ENCODE data around the gene CLNK. TPM values are rescaled to one million over a fixed set of nuclear protein-coding genes. Genes with fewer than 3 reads are reported as not detected.

The CLNK gene
- total and polyA plus RNA-seq, 2 of the 8 experiments (the other 6 are each of a cell fraction or from before 2014, with no cell fraction given): not detected

DNA sequence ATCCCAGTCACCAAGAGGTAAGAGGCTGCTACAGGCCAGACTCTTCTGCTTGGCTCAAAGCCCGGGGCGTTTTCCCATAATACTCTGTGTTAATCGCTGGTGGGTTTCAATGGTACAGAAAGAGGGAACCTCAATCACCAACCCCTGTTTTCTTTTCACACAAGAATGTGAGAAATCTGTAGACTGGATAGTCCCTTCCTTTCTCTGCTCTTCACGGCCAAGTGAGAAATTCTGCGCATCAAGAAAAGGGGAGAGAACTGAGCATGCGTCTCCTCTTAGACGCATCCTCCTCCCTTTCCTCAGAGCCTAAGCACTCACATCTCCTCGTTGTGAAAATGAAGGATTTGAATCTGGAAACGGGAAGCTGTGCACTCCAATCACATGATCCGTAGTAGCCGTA lies 64.7 kb downstream of the CLNK start:
- H3K79me2 ChIP-seq (ENCODE audit: control insufficient read depth in 1 of 2, insufficient read depth in 2 of 2, low read length in 2 of 2): no peaks in the 10 kb centered on the region
- no peak overlapping the region for H3K23ac ChIP-seq (ENCODE audit: insufficient read length)
- H3K18ac ChIP-seq (ENCODE audit: extremely low read depth, low read length): no peak overlapping the region
- DNase-seq (ENCODE audit: low read depth in 1 of 2, low spot score in 2 of 2) (no peak), FAIRE-seq (no peak)
- H3K4me1 ChIP-seq (replicated peaks in 1 of 4; ENCODE audit: control insufficient read depth in 3 of 4, insufficient read depth in 4 of 4, low read length in 3 of 4): no peaks in the 10 kb centered on the region
- H3K9ac ChIP-seq (replicated peaks in 1 of 4; ENCODE audit: extremely low read depth in 1 of 4, low read depth in 3 of 4, low read length in 3 of 4): no peak overlapping the region
- H3K4me3 ChIP-seq (ENCODE audit: extremely low read depth in 1 of 4, insufficient read depth in 2 of 4, low read depth in 3 of 4, low read length in 4 of 4): no peak overlapping the region
- H2BK12ac ChIP-seq (ENCODE audit: low read depth, low read length): no peak overlapping the region
- H3K56ac ChIP-seq (replicated peaks; ENCODE audit: insufficient read length, low read depth, low read length): no peak overlapping the region
- no peaks in the 10 kb centered on the region for H3K27me3 ChIP-seq (replicated peaks in 1 of 4; ENCODE audit: control insufficient read depth in 3 of 4, extremely low read depth in 1 of 4, insufficient read depth in 3 of 4, low read length in 3 of 4)
- no peak overlapping the region for H4K5ac ChIP-seq (ENCODE audit: insufficient read length, low read depth, low read length)
- H4K8ac ChIP-seq (ENCODE audit: extremely low read depth, insufficient read depth, low read length): no peak overlapping the region
- ChIA-PET POLR2A (ENCODE audit: partially characterized antibody) (no interaction called here), CTCF (ENCODE audit: partially characterized antibody) (no interaction called here)
- H4K91ac ChIP-seq (replicated peaks; ENCODE audit: insufficient read length, low read length): no peak overlapping the region
- no peak overlapping the region for H3K14ac ChIP-seq (ENCODE audit: insufficient read length)
- H2BK15ac ChIP-seq (ENCODE audit: low read length): no peak overlapping the region
- H3K4ac ChIP-seq (replicated peaks; ENCODE audit: insufficient read length, low read depth, low read length): no peak overlapping the region
- no peak overlapping the region for H2BK5ac ChIP-seq (ENCODE audit: low read depth, low read length)
- H3K27ac ChIP-seq (ENCODE audit: low read depth, low read length): no peak overlapping the region
- H3K23me2 ChIP-seq (ENCODE audit: low read depth, low read length): no peaks in the 10 kb centered on the region
- 89% methylated on average over 11 of the region's 11 CpGs; no CpG with 5 or more reads in 1 of the 2 experiments for WGBS, 2 experiments (ENCODE audit: extremely low coverage in 1 of 2, insufficient coverage in 1 of 2, insufficient read length in 1 of 2, insufficient replicate concordance in 2 of 2, low coverage in 1 of 2, low lambda C conversion rate in 2 of 2, missing lambda C conversion rate in 1 of 2)
- H4K20me1 ChIP-seq (replicated peaks in 1 of 2; ENCODE audit: control insufficient read depth in 1 of 2, insufficient read depth in 2 of 2, low read length in 2 of 2): no peaks in the 10 kb centered on the region
- H2BK120ac ChIP-seq (replicated peaks; ENCODE audit: low read depth, low read length): no peak overlapping the region
- H3K4me2 ChIP-seq (ENCODE audit: insufficient read depth in 1 of 2, low read depth in 2 of 2, low read length in 2 of 2): no peak overlapping the region
- no peak overlapping the region for H2AK5ac ChIP-seq (ENCODE audit: low read depth, low read length)
- H2BK20ac ChIP-seq (ENCODE audit: low read length): no peak overlapping the region
- TF ChIP-seq POLR2A (IDR thresholded peaks at IDR 0.05; ENCODE audit: control extremely low read depth in 1 of 2, low read depth in 2 of 2, low read length in 2 of 2) (no peak), EZH2 (IDR thresholded peaks at IDR 0.05; ENCODE audit: low read depth, low read length, severe bottlenecking) (no peak), TAF7 (optimal IDR thresholded peaks at IDR 0.05; ENCODE audit: borderline replicate concordance, low read depth, low read length) (no peak), YY1 (IDR thresholded peaks at IDR 0.05; ENCODE audit: low read depth, low read length) (no peak), EGR1 (IDR thresholded peaks at IDR 0.05; ENCODE audit: borderline replicate concordance, low read depth, low read length) (no peak), EP300 (IDR thresholded peaks at IDR 0.05; ENCODE audit: borderline replicate concordance in 1 of 2, low read depth in 2 of 2, low read length in 2 of 2) (no peak), FOSL1 (IDR thresholded peaks at IDR 0.05; ENCODE audit: insufficient read depth, low read depth, low read length) (no peak), ASH2L (IDR thresholded peaks at IDR 0.05; ENCODE audit: low read length) (no peak), SIN3A (conservative IDR thresholded peaks at IDR 0.05 in 1 of 2, IDR thresholded peaks at IDR 0.05 in 1 of 2; ENCODE audit: low read depth in 1 of 2, low read length in 2 of 2) (no peak), CHD2 (IDR thresholded peaks at IDR 0.05; ENCODE audit: low read length) (no peak), BACH1 (IDR thresholded peaks at IDR 0.05; ENCODE audit: low read length) (no peak), SAP30 (IDR thresholded peaks at IDR 0.05; ENCODE audit: insufficient read depth, insufficient replicate concordance, low read length) (no peak), POLR2AphosphoS5 (IDR thresholded peaks at IDR 0.05; ENCODE audit: low read depth, low read length) (no peak), ZNF274 (IDR thresholded peaks at IDR 0.05; ENCODE audit: borderline replicate concordance, extremely low read depth, low read length) (no peak)
- no peak overlapping the region for H2AFZ ChIP-seq (ENCODE audit: low read length)
- H3K9me3 ChIP-seq (ENCODE audit: insufficient read depth in 2 of 2, low read depth in 1 of 2, low read length in 1 of 2): no peaks in the 10 kb centered on the region
- H3K36me3 ChIP-seq (ENCODE audit: control insufficient read depth in 2 of 4, insufficient read depth in 4 of 4, low read length in 3 of 4): no peaks in the 10 kb centered on the region
- no peaks in the 10 kb centered on the region for H3K79me1 ChIP-seq (ENCODE audit: low read depth, low read length)
